Heart right ventricle (tissue), 16 donors: ENCODE data around the gene DYNC1I2. TPM values are rescaled to one million over a fixed set of nuclear protein-coding genes. Genes with fewer than 3 reads are reported as not detected.
A peak's percentile ranks its signal among the peaks of the same experiment; 100 is the strongest.

ENCODE experiments used
- ATAC-seq, 8 donors: fragments of 200-7000 bp; cut with Tn5 transposase; one replicate each; pipeline ENCODE4 v1.9.1; 2020; ENCODE audit warnings: mild to moderate bottlenecking in 8 of 8, moderate library complexity in 8 of 8, moderate number of reproducible peaks in 1 of 8
- DNase-seq, 2 donors: peaks; one replicate each; pipeline ENCODE4 v3.0.0-alpha.2; 2020
- H3K27ac ChIP-seq, 10 donors: fragments of 200-600 bp; sonication (generic) in 2 of 10; one replicate each; pipeline versions ENCODE4 v1.5.0 to v1.8.0; 2020 to 2022; ENCODE audit warnings: mild to moderate bottlenecking in 3 of 10
- H3K27me3 ChIP-seq, 7 donors: fragments of 200-600 bp; one replicate each; pipeline ENCODE4 v1.8.0; 2021 to 2022; ENCODE audit warnings: mild to moderate bottlenecking in 2 of 7
- H3K36me3 ChIP-seq, 9 donors: fragments of 200-600 bp; sonication (generic) in 1 of 9; one replicate each; pipeline versions ENCODE4 v1.5.0 to v1.8.0; 2020 to 2022; ENCODE audit warnings: mild to moderate bottlenecking in 2 of 9
- H3K4me1 ChIP-seq, 9 donors: fragments of 200-600 bp; sonication (generic) in 1 of 9; one replicate each; pipeline versions ENCODE4 v1.5.0 to v1.8.0; 2020 to 2022; ENCODE audit warnings: mild to moderate bottlenecking in 4 of 9
- H3K4me3 ChIP-seq, 10 donors: fragments of 200-600 bp; sonication (generic) in 2 of 10; one replicate each; pipeline versions ENCODE4 v1.5.0 to v1.8.0; 2020 to 2022; ENCODE audit warnings: mild to moderate bottlenecking in 7 of 10, moderate library complexity in 2 of 10
- H3K9me3 ChIP-seq, 11 donors: fragments of 200-600 bp in 10 of 11; sonication (generic) in 2 of 11; one replicate each; pipeline versions ENCODE4 v1.5.0 to v1.8.0; 2013 to 2022; ENCODE audit warnings: mild to moderate bottlenecking in 2 of 11, control low read depth in 1 of 11, moderate library complexity in 1 of 11
- WGBS, 2 donors: extraction: QIAGEN DNeasy Blood & Tissue Kit; methylation state at CpG; one replicate each; pipeline ENCODE4 v1.1.7; 2013; ENCODE audit warnings: inconsistent platforms in 1 of 2; 5-methylcytosine and 5-hydroxymethylcytosine counted together
- intact Hi-C, 10 donors: fragments of 100-400 bp; cut with DNase I; formaldehyde crosslinking; loops; one replicate each; pipeline versions ENCODE4 v1.11.1 to v1.14.2; 2022
- long read RNA-seq, 3 donors: library from polyadenylated mRNA; unstranded; transcript quantifications; one replicate each; pipeline ENCODE4 v2.0.0, GENCODE V29; 2020 to 2021
- polyA plus RNA-seq, 2 donors: library from polyadenylated mRNA; stranded (reverse); fragments of 200-250 nt; gene quantifications; one replicate each; pipeline ENCODE4 v1.2.3, GENCODE V29; 2013
- total RNA-seq, 10 donors: library from RNA; stranded (reverse); fragmentation: NEBNext Ultra II Directional in 3 of 10; extraction: Animal tissue kit (Norgen Biotek cat#: 25700) in 3 of 10; gene quantifications; one replicate each; pipeline versions ENCODE4 v1.2.1 to v1.2.4, GENCODE V29; 2021 to 2023
- TF ChIP-seq, protein P1 (sequence below), 9 donors: fragments of 200-600 bp; sonication (generic) in 2 of 9; IDR thresholded peaks; one replicate each; pipeline versions ENCODE4 v1.5.0 to v1.8.0; 2021 to 2022; ENCODE audit warnings: antibody characterized with exemption in 9 of 9, mild to moderate bottlenecking in 5 of 9, moderate library complexity in 1 of 9
- donor health status: Arrhythmogenic right ventricular cardiomyopathy.
- donor health status: ischemic (EF 13 %, LVEDD 7.1; RV severe dilation, severe dysfunction).
- donor health status: healthy with polysubstance abuse.
- donor health status: DM: no; HTN: yes; CAD: no.
- donor health status: DM: no; HTN: no; CAD: no.
- donor health status: ischemic (EF 25% LVEDD 6.9; RV normal size, moderate dysfunction).
- donor health status: ischemic (EF 25% LVEDD 5.7; RV mildly dilated, moderate dysfunction).
- donor health status: healthy.
- donor health status: DM: yes; HTN: yes; CAD: no.
- donor health status: Ischemic cardiomyopathy.
- donor health status: ischemic (EF 35%, LVEDD 5.7; RV mildly dilated, moderate dysfunction).
- donor health status: nonischemic (EF 11% LVEDD 7.7; RV severe dilation, severe dysfunction).
- donor health status: DM: yes; HTN: yes; CAD: no.
- donor health status: PGD.
- donor health status: ischemic (EF 29% LVEDD 5.4; RV normal size, mild dysfunction).
- donor health status: nonischemic (EF 23%, LVEDD 6.1; RV moderate dilation, normal function).

DYNC1I2 gene
- total RNA-seq (10 to 100 TPM; 63.3 to 81.4 (median 72.5) TPM), polyA plus RNA-seq (10 to 100 TPM; 76.3 to 79.0 TPM)
- long read RNA-seq, donor 1, transcript DYNC1I2-203 (16 exons, 2,572 nt), result major isoform, 36 of 77 reads
- long read RNA-seq, donor 1, transcript DYNC1I2-201 (16 exons, 2,589 nt), result minor isoform, 11 of 77 reads
- long read RNA-seq, donor 1, partial matches to known transcripts, result 23 of 77 reads
- long read RNA-seq, donor 1, other reads (novel, unspliced or antisense), result 6 of 77 reads
- long read RNA-seq, donor 2, transcript DYNC1I2-201 (16 exons, 2,589 nt), result minor isoform, 13 of 78 reads
- long read RNA-seq, donor 2, transcript DYNC1I2-203 (16 exons, 2,572 nt), result major isoform, 31 of 78 reads
- long read RNA-seq, donor 2, partial matches to known transcripts, result 27 of 78 reads
- long read RNA-seq, donor 2, other reads (novel, unspliced or antisense), result 5 of 78 reads
- long read RNA-seq, donor 3, transcript DYNC1I2-201 (16 exons, 2,589 nt), result minor isoform, 16 of 73 reads
- long read RNA-seq, donor 3, transcript DYNC1I2-223 (8 exons, 1,798 nt), result minor isoform, 5 of 73 reads
- long read RNA-seq, donor 3, transcript DYNC1I2-203 (16 exons, 2,572 nt), result major isoform, 24 of 73 reads
- long read RNA-seq, donor 3, partial matches to known transcripts, result 24 of 73 reads
- long read RNA-seq, donor 3, other reads (novel, unspliced or antisense), result 3 of 73 reads

DNA sequence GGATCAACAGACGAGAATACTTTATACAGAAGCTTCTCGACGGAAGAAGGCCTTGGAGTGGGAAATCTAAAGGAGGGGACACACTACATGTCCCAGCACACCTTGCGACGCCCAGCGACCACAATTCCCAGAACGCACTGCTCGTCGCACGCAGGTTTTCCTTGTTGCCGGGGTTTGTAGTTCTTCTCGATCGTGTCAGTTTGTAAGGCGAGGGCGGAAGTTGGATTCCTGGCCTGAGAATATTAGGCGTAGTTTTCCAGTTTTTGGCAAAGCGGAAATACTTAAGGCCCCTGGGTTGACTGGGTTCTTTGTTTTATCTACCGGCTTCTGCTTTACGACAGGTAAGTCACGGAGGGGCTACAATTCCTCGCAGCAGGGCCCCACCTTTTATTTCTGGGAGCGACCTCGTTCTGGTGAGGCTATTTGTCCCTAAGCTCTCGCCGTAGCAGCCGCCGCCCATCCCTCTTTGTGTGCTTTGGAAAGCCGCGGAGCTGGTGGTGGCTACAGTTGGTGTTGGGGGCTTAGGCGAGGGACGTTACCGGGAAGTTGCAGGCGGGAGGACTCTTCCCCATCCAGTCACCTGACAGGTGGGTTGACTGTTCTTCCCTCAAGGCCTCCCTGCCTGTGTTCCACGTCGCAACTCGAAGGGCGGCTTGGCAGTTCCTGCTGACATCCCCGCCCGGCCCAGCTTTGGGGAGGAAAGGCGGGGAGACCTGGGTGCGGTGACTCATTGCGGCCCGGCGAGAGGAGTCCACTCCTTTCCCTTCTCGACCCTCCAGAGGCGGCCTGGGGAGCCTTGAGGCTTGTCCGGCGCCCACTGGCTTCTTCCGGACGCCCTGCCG, at the start of gene DYNC1I2:
DYNC1I2 (plus strand) TSS at position 183 of the 842 bp plus-strand sequence. CDS start 2,687 bp downstream, outside the sequence.
- DNase-seq, result peak; percentile 87 to 94
- peak; percentile 97 to 99 (median 99) for ATAC-seq
- Histone ChIP-seq H3K4me3 (peak within 1 kb of the TSS; percentile 70 to 97 (median 85)), H3K27ac (peak within 1 kb of the TSS; percentile 78 to 92 (median 90)), H3K27me3 (no peaks in the 10 kb centered on the region), H3K4me1 (peaks cover 0 to 33% (median 19%) of the 10 kb centered on the region in 9 donors), H3K9me3 (no peaks in the 10 kb centered on the region), H3K36me3 (peaks cover 0 to 27% (median 0%) of the 10 kb centered on the region in 9 donors)
- WGBS, 2 donors, result 0 to 1% methylated on average over 51 of the region's 51 CpGs
- TF ChIP-seq, protein P1, sequence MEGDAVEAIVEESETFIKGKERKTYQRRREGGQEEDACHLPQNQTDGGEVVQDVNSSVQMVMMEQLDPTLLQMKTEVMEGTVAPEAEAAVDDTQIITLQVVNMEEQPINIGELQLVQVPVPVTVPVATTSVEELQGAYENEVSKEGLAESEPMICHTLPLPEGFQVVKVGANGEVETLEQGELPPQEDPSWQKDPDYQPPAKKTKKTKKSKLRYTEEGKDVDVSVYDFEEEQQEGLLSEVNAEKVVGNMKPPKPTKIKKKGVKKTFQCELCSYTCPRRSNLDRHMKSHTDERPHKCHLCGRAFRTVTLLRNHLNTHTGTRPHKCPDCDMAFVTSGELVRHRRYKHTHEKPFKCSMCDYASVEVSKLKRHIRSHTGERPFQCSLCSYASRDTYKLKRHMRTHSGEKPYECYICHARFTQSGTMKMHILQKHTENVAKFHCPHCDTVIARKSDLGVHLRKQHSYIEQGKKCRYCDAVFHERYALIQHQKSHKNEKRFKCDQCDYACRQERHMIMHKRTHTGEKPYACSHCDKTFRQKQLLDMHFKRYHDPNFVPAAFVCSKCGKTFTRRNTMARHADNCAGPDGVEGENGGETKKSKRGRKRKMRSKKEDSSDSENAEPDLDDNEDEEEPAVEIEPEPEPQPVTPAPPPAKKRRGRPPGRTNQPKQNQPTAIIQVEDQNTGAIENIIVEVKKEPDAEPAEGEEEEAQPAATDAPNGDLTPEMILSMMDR (IDR thresholded peaks at IDR 0.05), result no peak
- intact Hi-C loops, result loop anchor here in 2 of 10 donors (5.0 kb wide), 2 partner anchors 255 to 760 kb away; partner anchors contain the start of genes DCAF17 (in 1 of the 2), GORASP2 (in 1 of the 2) and METTL8 (in 1 of the 2)

DNA sequence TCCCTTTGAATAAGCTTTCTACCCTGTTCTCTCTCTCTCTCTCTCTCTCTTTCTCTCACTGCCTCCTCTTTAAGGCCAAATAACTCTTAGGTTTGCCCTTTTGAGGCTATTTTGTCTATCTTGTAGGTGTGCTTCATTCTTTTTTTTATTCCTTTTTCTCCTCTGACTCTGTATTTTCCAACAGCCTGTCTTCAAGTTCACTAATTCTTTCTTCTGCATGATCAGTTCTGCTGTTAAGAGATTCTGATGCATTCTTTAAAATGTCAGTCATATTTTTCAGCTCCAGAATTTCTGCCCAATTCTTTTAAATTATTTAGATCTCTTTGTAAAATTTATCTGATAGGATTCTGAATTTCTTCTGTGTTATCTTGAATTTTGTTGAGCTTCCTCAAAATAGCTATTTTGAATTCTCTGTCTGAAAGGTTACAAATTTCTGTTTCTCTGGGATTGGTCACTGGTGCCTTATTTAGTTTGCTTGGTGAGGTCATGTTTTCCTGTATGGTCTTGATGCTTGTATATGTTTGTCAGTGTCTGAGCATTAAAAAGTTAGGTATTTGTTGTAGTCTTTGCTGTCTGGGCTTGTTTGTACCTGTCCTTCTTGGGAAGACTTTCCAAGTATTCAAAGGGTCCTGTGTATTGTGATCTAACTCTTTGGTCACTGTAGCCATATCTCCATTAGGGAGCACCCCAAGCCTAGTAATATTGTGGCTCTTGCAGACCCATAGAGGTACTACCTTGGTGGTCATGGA, 35.4 kb upstream of the DYNC1I2 start:
- intact Hi-C loops, result no loop called here
- no peaks in the 10 kb centered on the region for H3K36me3 ChIP-seq
- TF ChIP-seq, protein P1 (IDR thresholded peaks at IDR 0.05), result no peak
- no peaks in the 10 kb centered on the region for H3K4me1 ChIP-seq
- DNase-seq (no peak), ATAC-seq (no peak)
- H3K27ac ChIP-seq, result no peak overlapping the region
- H3K9me3 ChIP-seq, result peaks cover 0 to 18% (median 0%) of the 10 kb centered on the region in 11 donors
- no peak overlapping the region for H3K4me3 ChIP-seq
- H3K27me3 ChIP-seq, result peaks cover 0 to 22% (median 5%) of the 10 kb centered on the region in 7 donors

DNA sequence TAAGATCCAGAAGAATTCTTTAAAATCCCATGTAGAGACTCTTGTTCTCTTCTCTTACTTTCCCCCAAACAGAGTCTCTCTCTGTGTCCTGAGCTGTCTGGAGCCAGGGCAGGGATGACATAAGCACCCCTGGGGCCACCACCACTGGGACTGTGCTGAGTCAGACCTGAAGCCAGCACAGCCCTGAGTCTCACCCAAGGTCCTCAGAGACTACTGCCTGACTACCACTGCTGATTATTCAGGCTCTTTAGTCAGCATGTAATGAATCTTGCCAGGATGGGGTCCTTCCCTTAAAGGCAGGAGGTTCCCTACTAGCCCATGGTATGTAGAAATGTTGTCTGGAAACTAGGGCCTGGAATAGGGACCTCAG, 34.9 kb upstream of the DYNC1I2 start:
- peaks cover 0 to 18% (median 0%) of the 10 kb centered on the region in 11 donors for H3K9me3 ChIP-seq
- TF ChIP-seq, protein P1 (IDR thresholded peaks at IDR 0.05), result no peak

More for the DNA sequence above, 34.9 kb upstream of the DYNC1I2 start:
- H3K27me3 ChIP-seq, result peaks cover 0 to 22% (median 5%) of the 10 kb centered on the region in 7 donors
- DNase-seq (no peak), ATAC-seq (no peak)
- no peak overlapping the region for H3K4me3 ChIP-seq
- H3K4me1 ChIP-seq, result no peaks in the 10 kb centered on the region
- H3K36me3 ChIP-seq, result no peaks in the 10 kb centered on the region
- intact Hi-C loops, result no loop called here
- H3K27ac ChIP-seq, result no peak overlapping the region
